ENCODE data around the gene AVEN.

The AVEN gene

GRCh38 chr15:33980159-33980558 is 58.8 kb downstream of the AVEN start:
- no peak for DNase-seq

GRCh38 chr15:33975022-33975565 is 63.9 kb downstream of the AVEN start:
- no peak for DNase-seq

GRCh38 chr15:33971811-33972210 is 67.2 kb downstream of the AVEN start:
- DNase-seq = no peak

GRCh38 chr15:33968821-33969220 is 70.2 kb downstream of the AVEN start:
- no peak for DNase-seq

- peak; percentile 6 to 41 for DNase-seq
These were observed 70.8 kb downstream of the AVEN start, which contains the start of gene CHRM5 for GRCh38 chr15:33968224-33968623. Gene CHRM5, plus strand, starts transcription at chr15:33968497. Its CDS starts 94,221 bp downstream, at chr15:34062718.

- DNase-seq = no peak
These were observed 74.4 kb downstream of the AVEN start for GRCh38 chr15:33964665-33965040.

GRCh38 chr15:33963831-33964664 is 75.0 kb downstream of the AVEN start:
- peak in 1 of 2 experiments; percentile 53 for DNase-seq

GRCh38 chr15:33960549-33960935 is 78.5 kb downstream of the AVEN start:
- DNase-seq = no peak

GRCh38 chr15:33959844-33960548 is 79.0 kb downstream of the AVEN start:
- DNase-seq = no peak

GRCh38 chr15:33956397-33956796 is 82.6 kb downstream of the AVEN start:
- DNase-seq = no peak

GRCh38 chr15:33955945-33956344 is 83.1 kb downstream of the AVEN start:
- DNase-seq = peak; percentile 39 to 76

GRCh38 chr15:33946152-33946551 is 92.9 kb downstream of the AVEN start:
- DNase-seq = no peak

- no peak for DNase-seq
These were observed 97.5 kb downstream of the AVEN start for GRCh38 chr15:33941279-33942063.

- DNase-seq = no peak
These were observed 104.1 kb downstream of the AVEN start for GRCh38 chr15:33934921-33935320.

GRCh38 chr15:33934396-33934795 is 104.6 kb downstream of the AVEN start:
- no peak for DNase-seq

- DNase-seq = no peak
These were observed 106.3 kb downstream of the AVEN start for GRCh38 chr15:33932734-33933133.

- DNase-seq = no peak
These were observed 112.7 kb downstream of the AVEN start for GRCh38 chr15:33926260-33926659.

- DNase-seq = no peak
These were observed 115.6 kb downstream of the AVEN start for GRCh38 chr15:33923446-33923845.

GRCh38 chr15:33915571-33916407 is 123.2 kb downstream of the AVEN start:
- DNase-seq = peak in 1 of 2 experiments; percentile 63

- no peak for DNase-seq
These were observed 125.5 kb downstream of the AVEN start for GRCh38 chr15:33913459-33913858.

GRCh38 chr15:33912326-33912725 is 126.7 kb downstream of the AVEN start:
- no peak for DNase-seq

GRCh38 chr15:33910741-33911140 is 128.3 kb downstream of the AVEN start:
- no peak for DNase-seq

All from NCI-H526 (cell line).